ENCODE results near the gene MIF4GD. TPM values are rescaled to one million over a fixed set of nuclear protein-coding genes. Genes with fewer than 3 reads are reported as not detected.
A peak's percentile ranks its signal among the peaks of the same experiment; 100 is the strongest.

Gene MIF4GD
- total and polyA plus RNA-seq, 2 donors (not counting 1 experiment from before 2014, with no cell fraction given): 6.3 to 10.3 TPM

DNA sequence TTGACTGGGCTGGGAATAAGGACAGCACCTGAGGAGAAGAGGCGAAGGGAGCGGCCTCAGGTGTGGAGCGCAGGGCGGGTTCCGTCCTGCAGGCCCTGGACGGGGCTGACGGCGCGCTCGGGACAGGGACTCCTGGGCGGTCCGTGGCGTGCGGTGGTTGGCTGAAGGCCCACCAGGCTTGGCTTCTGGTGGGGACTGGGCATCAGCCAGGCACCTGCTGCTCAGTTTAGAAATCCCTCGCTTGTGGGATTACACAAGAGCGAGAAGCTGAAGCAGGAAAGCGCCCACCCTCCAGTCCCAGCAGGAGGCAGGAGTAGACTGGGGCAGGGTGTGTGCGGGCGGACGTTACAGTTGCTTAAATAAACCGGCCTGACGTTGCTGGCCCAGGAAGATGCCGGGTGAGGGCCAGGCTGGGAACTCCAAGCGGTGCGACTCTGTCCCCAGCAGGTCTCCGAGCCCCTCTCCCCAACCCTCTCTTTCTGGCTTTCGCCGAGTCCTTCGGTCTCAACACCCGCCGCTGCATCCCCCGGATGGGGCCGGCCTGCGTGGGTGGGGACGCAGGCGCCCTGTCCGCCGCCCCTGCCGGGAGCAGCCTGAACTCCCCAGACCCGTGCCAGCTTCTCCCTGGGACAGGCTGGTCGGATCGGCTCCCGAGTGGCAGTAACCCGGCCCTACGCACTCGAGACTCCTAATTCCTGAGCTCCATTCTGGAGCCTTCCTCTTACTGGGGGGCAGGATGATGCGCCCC lies 639 bp downstream of the MIF4GD start:
- peak; percentile 76 for DNase-seq (ENCODE audit: low read depth in 2 of 2)
- Histone ChIP-seq H3K36me3 (ENCODE audit: control insufficient read depth, insufficient read depth, low read length) (peaks cover 12% of the 10 kb centered on the region), H3K4me1 (ENCODE audit: control insufficient read depth, extremely low read depth, insufficient read depth, low read length) (peaks cover 14% of the 10 kb centered on the region), H3K4me3 (replicated peaks in 1 of 4; ENCODE audit: control extremely low read depth in 1 of 4, insufficient read depth in 1 of 4, low read depth in 3 of 4, low read length in 4 of 4) (peak overlapping the region; percentile 65 to 81 (median 72)), H4K20me1 (ENCODE audit: control insufficient read depth, extremely low read depth, insufficient read depth, low read length) (no peaks in the 10 kb centered on the region), H3K9me3 (ENCODE audit: control insufficient read depth, insufficient read depth, low read depth, low read length) (no peaks in the 10 kb centered on the region), H2AFZ (ENCODE audit: low read length) (peak overlapping the region; percentile 86), H3K79me2 (ENCODE audit: control insufficient read depth, insufficient read depth, low read length) (no peaks in the 10 kb centered on the region), H3K4me2 (ENCODE audit: extremely low read depth, insufficient read depth, low read length) (peak overlapping the region; percentile 96), H3K9ac (ENCODE audit: insufficient read depth, low read length) (peak overlapping the region; percentile 79), H3K27ac (ENCODE audit: insufficient read depth, low read length) (peak overlapping the region; percentile 69), H3K27me3 (ENCODE audit: control insufficient read depth, insufficient read depth, low read length) (no peaks in the 10 kb centered on the region)
- TF ChIP-seq, protein P1, sequence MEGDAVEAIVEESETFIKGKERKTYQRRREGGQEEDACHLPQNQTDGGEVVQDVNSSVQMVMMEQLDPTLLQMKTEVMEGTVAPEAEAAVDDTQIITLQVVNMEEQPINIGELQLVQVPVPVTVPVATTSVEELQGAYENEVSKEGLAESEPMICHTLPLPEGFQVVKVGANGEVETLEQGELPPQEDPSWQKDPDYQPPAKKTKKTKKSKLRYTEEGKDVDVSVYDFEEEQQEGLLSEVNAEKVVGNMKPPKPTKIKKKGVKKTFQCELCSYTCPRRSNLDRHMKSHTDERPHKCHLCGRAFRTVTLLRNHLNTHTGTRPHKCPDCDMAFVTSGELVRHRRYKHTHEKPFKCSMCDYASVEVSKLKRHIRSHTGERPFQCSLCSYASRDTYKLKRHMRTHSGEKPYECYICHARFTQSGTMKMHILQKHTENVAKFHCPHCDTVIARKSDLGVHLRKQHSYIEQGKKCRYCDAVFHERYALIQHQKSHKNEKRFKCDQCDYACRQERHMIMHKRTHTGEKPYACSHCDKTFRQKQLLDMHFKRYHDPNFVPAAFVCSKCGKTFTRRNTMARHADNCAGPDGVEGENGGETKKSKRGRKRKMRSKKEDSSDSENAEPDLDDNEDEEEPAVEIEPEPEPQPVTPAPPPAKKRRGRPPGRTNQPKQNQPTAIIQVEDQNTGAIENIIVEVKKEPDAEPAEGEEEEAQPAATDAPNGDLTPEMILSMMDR (conservative IDR thresholded peaks at IDR 0.05 in 1 of 2, IDR thresholded peaks at IDR 0.05 in 1 of 2; ENCODE audit: low read depth in 1 of 2, low read length in 2 of 2): peak; percentile 36 to 48
- TF ChIP-seq EZH2 (IDR thresholded peaks at IDR 0.05; ENCODE audit: low read length, missing control alignments): no peak

DNA sequence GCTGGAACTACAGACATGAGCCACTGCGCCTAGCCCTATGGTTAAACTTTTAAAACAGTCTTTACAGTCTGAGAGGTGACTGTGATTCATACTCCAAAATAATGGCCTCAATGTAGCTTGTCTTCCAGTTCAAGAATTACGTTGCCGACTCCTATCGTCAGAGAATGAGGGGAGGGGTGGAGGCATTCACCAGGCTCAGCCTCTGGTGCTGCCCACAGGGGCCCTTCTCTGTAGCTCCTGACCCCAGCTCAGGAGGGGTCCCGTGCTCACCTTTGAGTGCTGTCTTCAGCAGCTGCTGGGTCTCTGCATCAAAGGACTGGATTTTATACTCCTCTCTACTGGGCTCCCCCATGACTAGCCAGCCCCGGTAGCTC lies 1.2 kb downstream of the MIF4GD start:
- peaks cover 12% of the 10 kb centered on the region for H3K36me3 ChIP-seq (ENCODE audit: control insufficient read depth, insufficient read depth, low read length)
- no peak overlapping the region for H2AFZ ChIP-seq (ENCODE audit: low read length)
- TF ChIP-seq, protein P1 (conservative IDR thresholded peaks at IDR 0.05 in 1 of 2, IDR thresholded peaks at IDR 0.05 in 1 of 2; ENCODE audit: low read depth in 1 of 2, low read length in 2 of 2): no peak
- no peak for TF ChIP-seq EZH2 (IDR thresholded peaks at IDR 0.05; ENCODE audit: low read length, missing control alignments)
- H3K4me3 ChIP-seq (replicated peaks in 1 of 4; ENCODE audit: control extremely low read depth in 1 of 4, insufficient read depth in 1 of 4, low read depth in 3 of 4, low read length in 4 of 4): peak overlapping the region; percentile 65 to 81 (median 72)
- no peaks in the 10 kb centered on the region for H3K27me3 ChIP-seq (ENCODE audit: control insufficient read depth, insufficient read depth, low read length)
- no peaks in the 10 kb centered on the region for H4K20me1 ChIP-seq (ENCODE audit: control insufficient read depth, extremely low read depth, insufficient read depth, low read length)
- peaks cover 14% of the 10 kb centered on the region for H3K4me1 ChIP-seq (ENCODE audit: control insufficient read depth, extremely low read depth, insufficient read depth, low read length)
- H3K9ac ChIP-seq (ENCODE audit: insufficient read depth, low read length): no peak overlapping the region
- H3K9me3 ChIP-seq (ENCODE audit: control insufficient read depth, insufficient read depth, low read depth, low read length): no peaks in the 10 kb centered on the region
- H3K79me2 ChIP-seq (ENCODE audit: control insufficient read depth, insufficient read depth, low read length): no peaks in the 10 kb centered on the region
- peak overlapping the region; percentile 96 for H3K4me2 ChIP-seq (ENCODE audit: extremely low read depth, insufficient read depth, low read length)
- DNase-seq (ENCODE audit: low read depth in 2 of 2): no peak
- H3K27ac ChIP-seq (ENCODE audit: insufficient read depth, low read length): peak overlapping the region; percentile 24

DNA sequence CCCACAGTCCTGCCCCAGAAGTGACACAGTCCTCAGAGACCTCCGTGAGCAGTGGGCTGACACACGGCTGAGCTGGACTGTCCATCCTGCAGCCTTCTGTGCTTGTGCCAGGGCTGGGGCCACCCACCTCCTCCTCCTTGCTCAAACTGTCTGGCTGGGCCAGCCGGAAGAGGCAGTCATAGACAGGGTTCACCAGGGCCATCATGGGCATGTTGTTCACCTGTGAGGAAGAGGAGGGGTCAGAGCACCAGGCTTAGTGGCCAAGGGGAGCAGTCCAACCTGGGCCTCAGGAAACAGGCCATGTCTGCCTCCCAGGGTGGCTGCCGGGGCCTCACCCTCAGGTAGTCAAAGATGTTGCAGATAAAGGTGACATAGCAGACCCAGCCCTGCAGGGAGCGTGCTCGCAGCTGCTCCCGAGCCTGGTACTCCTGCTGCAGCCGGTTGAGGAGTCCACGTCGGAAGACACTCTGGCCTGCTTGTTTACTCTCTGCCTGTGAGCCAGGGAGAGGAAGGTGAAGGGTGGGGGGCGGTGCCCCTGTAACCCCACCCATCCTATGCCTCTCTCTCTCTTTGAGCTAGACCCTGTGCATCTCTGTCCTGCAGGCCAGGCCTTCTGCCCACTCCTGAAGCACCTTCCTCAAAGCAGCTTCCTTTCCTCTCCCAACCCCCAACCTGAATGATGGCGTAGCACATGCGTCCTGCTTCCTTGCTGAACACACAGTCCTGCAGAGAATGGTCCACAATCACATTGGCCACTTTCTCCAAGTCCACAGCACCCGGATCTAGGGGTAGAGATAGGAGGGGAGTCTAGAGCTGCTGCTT lies 3.4 kb downstream of the MIF4GD start:
- Histone ChIP-seq H3K4me3 (replicated peaks in 1 of 4; ENCODE audit: control extremely low read depth in 1 of 4, insufficient read depth in 1 of 4, low read depth in 3 of 4, low read length in 4 of 4) (no peak overlapping the region), H3K27ac (ENCODE audit: insufficient read depth, low read length) (no peak overlapping the region), H3K4me2 (ENCODE audit: extremely low read depth, insufficient read depth, low read length) (no peak overlapping the region), H3K27me3 (ENCODE audit: control insufficient read depth, insufficient read depth, low read length) (no peaks in the 10 kb centered on the region), H3K36me3 (ENCODE audit: control insufficient read depth, insufficient read depth, low read length) (peaks cover 13% of the 10 kb centered on the region), H2AFZ (ENCODE audit: low read length) (no peak overlapping the region), H3K9me3 (ENCODE audit: control insufficient read depth, insufficient read depth, low read depth, low read length) (no peaks in the 10 kb centered on the region), H3K79me2 (ENCODE audit: control insufficient read depth, insufficient read depth, low read length) (peaks cover 8% of the 10 kb centered on the region), H3K4me1 (ENCODE audit: control insufficient read depth, extremely low read depth, insufficient read depth, low read length) (peaks cover 7% of the 10 kb centered on the region), H3K9ac (ENCODE audit: insufficient read depth, low read length) (no peak overlapping the region), H4K20me1 (ENCODE audit: control insufficient read depth, extremely low read depth, insufficient read depth, low read length) (no peaks in the 10 kb centered on the region)
- no peak for TF ChIP-seq EZH2 (IDR thresholded peaks at IDR 0.05; ENCODE audit: low read length, missing control alignments)
- no peak for DNase-seq (ENCODE audit: low read depth in 2 of 2)

All from fibroblast of lung (primary cell).